Brain microvascular endothelial cell (primary cell): Measurements from ENCODE around the gene TRPV5.

ENCODE experiments used
- DNase-seq: peaks from one replicate; pipeline ENCODE4 v3.0.0-alpha.2; 2020
- H3K27ac ChIP-seq: fragments of 250-450 bp; sonication (Bioruptor Pico); 2 replicates; pipeline ENCODE4 v1.5.1; 2020; ENCODE audit warnings: mild to moderate bottlenecking, moderate library complexity
- H3K27me3 ChIP-seq: fragments of 250-450 bp; sonication (Bioruptor Pico); replicated peaks from 2 replicates; pipeline ENCODE4 v1.5.1; 2020; ENCODE audit warnings: mild to moderate bottlenecking
- H3K36me3 ChIP-seq: fragments of 250-450 bp; sonication (Bioruptor Pico); replicated peaks from 2 replicates; pipeline ENCODE4 v1.5.1; 2020; ENCODE audit warnings: mild to moderate bottlenecking
- H3K4me3 ChIP-seq: 2 replicates; pipeline ENCODE4 v1.5.1; 2011; ENCODE audit warnings: low read depth, mild to moderate bottlenecking, control low read depth, low read length, moderate library complexity
- in situ Hi-C: cut with HindIII; loops from 2 replicates; pipeline ENCODE4 v1.10.0; 2017; ENCODE audit warnings: low sequenced_read_pairs, low pct_ligation_motif_present
- TF ChIP-seq, protein P1 (sequence below): IDR thresholded peaks from 2 replicates; pipeline ENCODE4 v1.5.1; 2011; ENCODE audit warnings: low read depth, mild to moderate bottlenecking, moderate library complexity, low read length, control low read depth, inconsistent platforms; ENCODE audit errors: missing control alignments

The TRPV5 gene

DNA sequence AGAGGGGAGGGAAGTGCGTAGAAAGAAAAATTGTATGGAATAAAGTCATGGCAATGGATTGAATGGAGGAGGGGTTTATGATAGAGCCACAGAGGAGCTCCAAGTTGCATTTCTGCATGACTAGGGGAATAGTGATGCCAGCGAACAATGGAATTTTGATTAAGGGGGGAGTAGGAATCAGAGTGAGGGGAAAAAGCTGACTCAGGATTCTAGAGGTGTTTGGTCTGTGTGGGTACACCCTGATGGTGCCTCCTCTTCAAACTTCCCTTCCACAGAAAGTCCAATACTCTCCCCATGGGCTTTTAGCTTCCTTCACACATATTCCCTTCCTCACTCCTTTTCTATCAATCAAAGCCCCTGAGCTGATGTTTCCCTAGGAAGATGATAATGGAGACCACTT lies 30.4 kb upstream of the TRPV5 start:
- Histone ChIP-seq H3K4me3 (no peak overlapping the region), H3K27me3 (peaks cover 5% of the 10 kb centered on the region), H3K36me3 (no peaks in the 10 kb centered on the region), H3K27ac (no peak overlapping the region)
- in situ Hi-C loops, result no loop called here
- DNase-seq, result no peak
- TF ChIP-seq, protein P1, sequence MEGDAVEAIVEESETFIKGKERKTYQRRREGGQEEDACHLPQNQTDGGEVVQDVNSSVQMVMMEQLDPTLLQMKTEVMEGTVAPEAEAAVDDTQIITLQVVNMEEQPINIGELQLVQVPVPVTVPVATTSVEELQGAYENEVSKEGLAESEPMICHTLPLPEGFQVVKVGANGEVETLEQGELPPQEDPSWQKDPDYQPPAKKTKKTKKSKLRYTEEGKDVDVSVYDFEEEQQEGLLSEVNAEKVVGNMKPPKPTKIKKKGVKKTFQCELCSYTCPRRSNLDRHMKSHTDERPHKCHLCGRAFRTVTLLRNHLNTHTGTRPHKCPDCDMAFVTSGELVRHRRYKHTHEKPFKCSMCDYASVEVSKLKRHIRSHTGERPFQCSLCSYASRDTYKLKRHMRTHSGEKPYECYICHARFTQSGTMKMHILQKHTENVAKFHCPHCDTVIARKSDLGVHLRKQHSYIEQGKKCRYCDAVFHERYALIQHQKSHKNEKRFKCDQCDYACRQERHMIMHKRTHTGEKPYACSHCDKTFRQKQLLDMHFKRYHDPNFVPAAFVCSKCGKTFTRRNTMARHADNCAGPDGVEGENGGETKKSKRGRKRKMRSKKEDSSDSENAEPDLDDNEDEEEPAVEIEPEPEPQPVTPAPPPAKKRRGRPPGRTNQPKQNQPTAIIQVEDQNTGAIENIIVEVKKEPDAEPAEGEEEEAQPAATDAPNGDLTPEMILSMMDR, result no peak

DNA sequence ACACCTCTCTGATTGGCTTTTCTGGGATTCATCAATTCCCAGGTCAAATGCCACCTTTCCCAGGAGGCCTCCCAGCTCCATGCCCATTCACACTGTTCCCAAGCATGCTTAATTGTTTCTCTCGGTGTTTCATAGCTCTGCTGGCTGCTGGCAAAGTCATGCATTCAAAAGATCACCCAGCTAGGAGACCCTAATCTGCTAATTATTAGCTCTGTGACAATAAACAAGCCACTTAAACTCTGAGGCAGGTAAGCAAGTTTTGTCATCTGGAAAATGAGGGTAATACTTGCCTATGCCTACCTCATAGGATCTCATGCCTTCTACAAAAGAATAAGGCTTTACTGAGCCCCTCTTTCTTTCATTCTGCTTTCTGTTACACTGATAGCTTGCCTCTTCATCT lies 29.4 kb upstream of the TRPV5 start:
- Histone ChIP-seq H3K27me3 (peaks cover 5% of the 10 kb centered on the region), H3K36me3 (no peaks in the 10 kb centered on the region), H3K27ac (no peak overlapping the region), H3K4me3 (no peak overlapping the region)
- DNase-seq, result no peak
- TF ChIP-seq, protein P1, result no peak
- in situ Hi-C loops, result no loop called here

DNA sequence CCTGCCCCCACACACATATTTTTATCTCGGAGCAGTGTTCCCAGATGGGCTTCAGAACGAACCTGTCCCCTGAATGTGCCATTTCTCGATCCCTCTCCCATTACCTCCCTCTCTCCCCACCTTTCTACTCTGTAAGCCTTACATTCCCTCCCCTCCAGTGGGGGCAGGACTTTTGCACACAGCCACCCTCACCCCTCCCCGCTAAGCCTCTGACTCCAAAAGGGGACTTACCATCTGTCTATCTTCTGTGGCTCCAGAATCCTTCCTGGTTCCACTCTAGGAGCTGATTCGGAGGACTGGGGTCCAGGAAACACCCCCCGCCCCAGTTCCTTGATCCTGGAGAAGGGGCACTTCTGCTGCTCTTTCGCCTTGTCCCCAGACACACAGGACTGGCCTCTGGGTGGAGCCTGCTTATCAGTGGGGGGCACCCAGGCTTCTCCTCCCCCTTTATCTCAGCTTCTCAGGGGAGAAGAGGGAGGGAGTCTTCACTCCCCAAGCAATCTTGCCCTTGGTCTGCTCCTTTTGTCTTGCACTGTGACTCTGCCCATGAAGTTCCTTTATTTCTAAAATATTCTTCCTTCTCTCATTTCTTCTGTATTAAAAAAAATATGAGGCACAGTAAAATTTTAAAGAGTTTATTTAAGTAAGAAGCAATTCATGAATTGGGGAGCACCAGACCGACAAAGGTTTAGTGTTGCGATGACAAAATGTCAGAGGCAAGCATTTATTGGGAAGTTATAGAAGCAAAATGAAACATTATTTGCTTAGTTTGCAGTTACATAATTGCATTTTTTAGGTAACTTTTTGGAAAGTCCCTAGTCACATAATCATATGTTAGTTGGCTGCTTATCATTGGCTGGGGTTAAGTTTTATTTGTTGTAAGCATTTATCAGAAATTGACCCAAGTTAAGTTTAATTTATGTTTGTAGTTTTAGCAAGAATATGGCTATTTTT lies 28.7 kb upstream of the TRPV5 start, which contains the start of gene KEL:
KEL (minus strand) TSS at position 391 of the 954 bp plus-strand sequence; CDS start at position 234, 157 bp downstream.
- no peak for DNase-seq
- TF ChIP-seq, protein P1, result no peak
- in situ Hi-C loops, result no loop called here
- peaks cover 5% of the 10 kb centered on the region for H3K27me3 ChIP-seq
- no peak within 1 kb of the TSS for H3K27ac ChIP-seq
- H3K4me3 ChIP-seq, result no peak within 1 kb of the TSS
- H3K36me3 ChIP-seq, result no peaks in the 10 kb centered on the region

DNA sequence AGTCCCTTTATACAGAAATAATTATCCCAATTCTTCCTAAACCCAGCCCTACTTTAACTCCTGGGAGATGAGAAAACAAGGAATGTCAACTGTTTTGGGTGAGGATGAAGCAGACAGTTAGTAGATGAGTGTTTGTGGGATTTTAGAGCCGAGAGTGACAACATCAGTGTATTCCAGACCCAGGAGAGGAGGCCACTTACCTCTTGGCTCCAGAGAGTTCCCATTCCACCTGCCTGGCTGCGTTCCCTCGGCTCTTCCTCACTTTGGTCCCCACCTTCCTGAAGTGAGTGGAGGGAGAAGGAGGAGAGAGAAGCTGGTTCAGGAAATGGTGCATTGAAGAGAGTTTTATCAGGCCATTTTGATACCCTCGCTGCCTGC lies 28.0 kb upstream of the TRPV5 start:
- Histone ChIP-seq H3K27ac (no peak overlapping the region), H3K36me3 (no peaks in the 10 kb centered on the region), H3K4me3 (no peak overlapping the region), H3K27me3 (peaks cover 5% of the 10 kb centered on the region)
- no peak for DNase-seq
- in situ Hi-C loops, result no loop called here
- TF ChIP-seq, protein P1, result no peak

DNA sequence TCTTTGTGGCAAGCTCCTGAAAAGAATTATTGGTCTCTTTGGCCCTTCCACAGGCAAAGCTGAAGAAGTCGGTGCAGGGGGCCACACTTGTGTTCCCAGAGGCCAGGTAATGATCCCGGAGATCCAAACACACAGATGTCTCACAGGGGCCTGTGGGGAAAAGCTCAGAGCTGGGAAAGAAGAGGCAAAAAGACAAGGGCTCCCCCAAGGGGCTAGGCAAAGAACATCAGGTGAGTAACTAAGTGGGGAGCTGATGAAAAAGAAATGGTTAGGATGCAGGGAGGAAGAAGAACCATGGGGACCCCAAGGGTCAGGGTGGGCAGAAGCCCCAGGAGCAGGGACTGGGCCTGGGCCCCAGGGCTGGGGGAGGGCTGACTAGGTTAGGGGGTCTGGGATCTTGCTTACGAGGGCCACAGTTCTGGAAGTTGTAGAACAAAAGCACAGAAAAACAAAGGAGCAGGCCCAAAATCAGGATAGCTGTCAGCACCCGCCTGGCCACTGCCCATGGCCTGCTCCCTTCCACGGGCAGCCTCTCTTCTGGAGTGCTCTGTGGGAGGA lies 27.5 kb upstream of the TRPV5 start:
- TF ChIP-seq, protein P1, result no peak
- in situ Hi-C loops, result no loop called here
- Histone ChIP-seq H3K27ac (no peak overlapping the region), H3K36me3 (no peaks in the 10 kb centered on the region), H3K27me3 (peaks cover 5% of the 10 kb centered on the region), H3K4me3 (no peak overlapping the region)
- no peak for DNase-seq
